Suppressor macrophage (primary cell): ENCODE results near the gene HMGXB4.
A peak's percentile ranks its signal among the peaks of the same experiment; 100 is the strongest.
"Not testable (repeated sequence)": the region's sequence is repeated elsewhere in the genome, so short reads cannot be mapped to it uniquely, and the experiment has no call there.

Experiments
- DNase-seq, 4 experiments: peaks; one replicate each; pipeline ENCODE4 v3.0.0-alpha.2; 2020 to 2022
- total RNA-seq, 17 experiments: gene quantifications; one replicate each; lab custom pipeline; 2026; ENCODE audit warnings: mixed read lengths in 6 of 17, inconsistent platforms in 3 of 17; lab: John Stamatoyannopoulos, UW

The HMGXB4 gene, protein sequence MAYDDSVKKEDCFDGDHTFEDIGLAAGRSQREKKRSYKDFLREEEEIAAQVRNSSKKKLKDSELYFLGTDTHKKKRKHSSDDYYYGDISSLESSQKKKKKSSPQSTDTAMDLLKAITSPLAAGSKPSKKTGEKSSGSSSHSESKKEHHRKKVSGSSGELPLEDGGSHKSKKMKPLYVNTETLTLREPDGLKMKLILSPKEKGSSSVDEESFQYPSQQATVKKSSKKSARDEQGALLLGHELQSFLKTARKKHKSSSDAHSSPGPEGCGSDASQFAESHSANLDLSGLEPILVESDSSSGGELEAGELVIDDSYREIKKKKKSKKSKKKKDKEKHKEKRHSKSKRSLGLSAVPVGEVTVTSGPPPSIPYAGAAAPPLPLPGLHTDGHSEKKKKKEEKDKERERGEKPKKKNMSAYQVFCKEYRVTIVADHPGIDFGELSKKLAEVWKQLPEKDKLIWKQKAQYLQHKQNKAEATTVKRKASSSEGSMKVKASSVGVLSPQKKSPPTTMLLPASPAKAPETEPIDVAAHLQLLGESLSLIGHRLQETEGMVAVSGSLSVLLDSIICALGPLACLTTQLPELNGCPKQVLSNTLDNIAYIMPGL
- 18.4 to 32.8 (median 26.5) reads per million in 17 experiments for total RNA-seq

DNA sequence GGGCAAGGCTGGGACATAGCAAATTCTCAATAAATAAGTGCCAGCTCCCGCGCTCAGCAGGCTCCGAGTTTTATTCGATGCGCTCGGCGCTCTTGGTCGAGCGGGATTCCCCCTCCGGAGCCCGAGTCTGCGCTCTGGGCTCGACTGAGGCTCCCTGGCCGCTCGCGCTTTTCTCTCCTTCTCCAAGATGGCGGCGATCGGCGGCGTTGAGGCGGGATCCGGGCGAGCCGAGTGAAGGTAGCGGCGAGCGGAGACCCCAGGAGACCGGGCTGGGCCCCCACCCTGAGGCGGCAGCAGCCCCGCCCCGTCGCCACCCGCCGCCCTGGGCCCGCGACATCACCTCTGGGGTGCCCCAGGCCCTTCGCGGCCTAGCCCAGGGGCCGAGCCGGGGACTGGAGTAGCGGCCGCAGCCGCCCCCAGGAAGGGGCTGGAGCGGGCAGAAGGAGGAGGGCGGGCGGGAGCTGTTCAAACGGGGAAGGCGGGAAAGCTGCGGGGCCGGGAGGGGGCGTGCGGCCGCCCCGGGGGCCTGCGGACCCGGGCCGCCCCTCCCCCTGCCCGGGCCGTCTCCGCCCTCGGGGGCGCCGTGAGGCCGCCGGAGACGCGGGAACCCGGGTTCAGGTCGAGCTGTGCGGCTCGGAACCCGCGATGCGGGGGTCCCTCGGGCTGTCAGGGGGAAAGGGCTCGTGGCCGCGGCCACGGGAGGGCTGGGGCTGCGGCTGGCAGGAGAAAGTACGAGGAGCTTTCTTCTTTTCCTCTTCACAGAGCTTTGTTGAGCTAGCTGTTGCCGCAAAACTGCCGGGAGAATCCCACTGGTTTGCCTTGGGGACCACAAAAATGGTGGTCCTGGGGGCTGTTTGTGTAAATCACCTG, at the start of gene HMGXB4:
Gene HMGXB4 (plus strand): TSS at position 173 of the 870 bp plus-strand sequence. CDS start 4,898 bp downstream, outside the sequence.
- peak; percentile 90 to 95 (median 93) for DNase-seq

DNA sequence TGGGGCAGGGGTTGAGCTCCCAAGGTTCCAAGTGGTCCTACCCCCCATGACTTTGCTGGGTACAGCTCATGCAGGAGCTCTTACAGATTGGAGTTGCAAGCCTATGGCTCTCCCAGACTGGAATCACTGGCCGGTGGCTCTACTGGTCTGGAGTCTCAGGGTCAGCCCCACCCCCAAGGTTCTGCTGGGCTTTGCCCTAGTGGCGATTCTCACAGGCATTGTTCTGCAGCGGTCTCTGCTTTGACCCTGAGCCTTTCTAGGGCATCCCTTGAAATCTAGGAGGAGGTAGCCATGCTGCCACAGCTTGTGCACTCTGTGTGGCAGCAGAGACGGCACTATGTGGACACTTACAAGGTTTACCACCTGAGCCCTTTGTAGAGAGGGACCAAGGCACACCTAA, 49.3 kb upstream of the HMGXB4 start:
- DNase-seq = no peak

DNA sequence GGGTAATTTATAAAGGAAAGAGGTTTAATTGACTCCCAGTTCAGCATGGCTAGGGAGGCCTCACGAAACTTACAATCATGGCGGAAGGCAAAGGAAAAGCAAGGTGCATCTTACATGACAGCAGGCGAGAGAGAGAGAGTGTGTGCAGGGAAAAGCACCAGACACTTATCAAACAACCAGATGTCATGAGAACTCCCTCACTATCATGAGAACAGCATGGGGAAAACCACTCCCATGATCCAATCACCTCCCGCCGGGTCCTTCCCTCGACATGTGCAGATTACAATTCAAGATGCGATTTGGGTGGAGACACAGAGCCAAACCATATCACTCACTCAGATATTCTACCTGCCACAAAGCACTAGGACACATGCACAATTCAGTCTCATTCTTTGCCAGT, 48.1 kb upstream of the HMGXB4 start:
- DNase-seq = no peak

DNA sequence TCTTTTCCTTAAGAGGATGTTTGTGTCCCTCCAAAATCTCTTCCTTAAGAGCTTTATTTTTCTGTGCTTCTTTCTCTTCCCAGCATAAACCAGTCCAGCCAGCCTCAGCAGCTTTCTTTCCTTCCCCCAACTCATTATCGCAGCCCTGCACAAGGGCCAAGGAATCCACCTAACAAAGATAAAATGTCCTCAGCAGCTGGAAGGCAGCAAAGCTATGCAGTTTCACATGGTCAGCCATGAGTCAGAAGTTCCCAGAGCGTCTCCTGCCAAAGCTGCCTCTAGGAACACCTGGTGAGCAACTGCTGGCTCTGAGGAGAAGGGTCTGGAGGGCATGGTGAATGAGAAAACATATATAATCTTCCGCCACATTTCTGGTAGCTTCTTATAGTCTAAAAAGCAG, 45.3 kb upstream of the HMGXB4 start:
- DNase-seq = no peak

DNA sequence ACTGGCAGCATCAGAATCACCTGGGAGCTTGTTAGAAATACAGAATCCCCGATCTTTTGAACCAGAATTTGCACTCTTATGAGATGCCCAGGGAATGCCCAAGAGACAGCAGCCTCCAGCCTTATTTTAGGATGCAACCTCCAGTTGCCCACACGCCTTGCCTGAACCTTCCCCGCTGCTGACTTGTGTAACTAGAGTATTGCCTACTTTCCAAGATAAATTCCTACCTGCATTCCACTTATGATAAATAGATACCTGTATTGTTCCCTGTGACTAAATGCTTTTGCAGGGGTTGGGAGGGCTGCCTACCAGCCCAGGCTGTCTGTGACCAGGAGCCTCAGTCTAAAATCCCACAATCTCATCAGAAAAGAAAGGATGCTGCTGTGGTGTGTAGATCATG, 44.3 kb upstream of the HMGXB4 start:
- no peak for DNase-seq

DNA sequence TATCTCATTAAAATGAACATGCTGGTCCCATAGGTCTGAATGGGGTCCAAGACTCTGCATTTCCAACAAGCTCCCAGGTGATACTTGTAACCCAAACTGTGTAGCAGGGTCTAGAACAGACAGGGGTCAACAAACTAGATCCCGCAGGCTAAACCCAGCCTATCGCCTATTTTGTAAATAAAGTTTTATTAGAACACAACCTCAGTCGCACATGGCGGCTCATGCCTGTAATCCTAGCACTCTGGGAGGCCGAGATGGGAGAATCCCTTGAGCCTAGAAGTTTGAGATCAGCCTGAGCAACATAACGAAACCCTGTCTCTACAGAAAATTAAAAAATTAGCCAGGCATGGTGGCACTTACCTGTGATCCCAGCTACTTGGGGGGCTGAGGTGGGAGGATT, 42.3 kb upstream of the HMGXB4 start:
- DNase-seq = no peak

DNA sequence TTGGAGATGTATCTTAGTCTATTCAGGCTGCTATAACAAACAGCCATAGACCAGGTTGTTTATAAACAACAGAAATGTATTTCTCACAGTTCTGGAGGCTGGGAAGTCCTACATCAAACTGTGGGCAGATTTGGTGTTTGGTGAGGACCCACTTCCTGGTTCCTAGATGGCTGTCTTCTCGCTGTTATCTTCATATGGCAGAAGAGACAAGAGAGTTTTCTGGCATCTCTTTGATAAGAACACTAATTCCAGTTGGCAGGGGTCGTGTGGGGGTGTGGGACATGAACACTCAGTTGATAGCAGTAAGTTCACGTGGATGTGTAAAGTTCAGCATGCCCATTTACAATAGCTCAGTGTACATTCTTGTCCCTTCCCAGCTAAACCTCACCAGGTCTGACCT, 41.3 kb upstream of the HMGXB4 start:
- no peak for DNase-seq

DNA sequence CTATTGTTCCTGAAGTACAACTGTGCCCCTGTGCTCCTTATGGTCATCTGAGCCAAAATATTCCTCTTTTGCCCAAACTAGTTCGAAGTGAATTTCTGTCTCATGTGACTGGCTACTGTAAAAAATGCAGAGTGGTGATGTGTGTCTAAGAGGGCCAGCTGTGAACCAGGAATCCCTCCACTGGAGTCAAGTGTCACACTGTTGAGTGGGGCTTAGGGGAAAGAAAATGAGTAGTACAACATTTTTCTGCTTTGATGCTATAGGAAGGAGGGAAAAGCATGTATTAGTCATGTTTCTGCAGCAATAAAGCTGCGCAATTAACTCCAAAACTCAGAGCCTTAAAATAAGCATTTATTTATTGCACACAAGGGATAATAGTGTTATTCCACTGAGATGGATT, 39.8 kb upstream of the HMGXB4 start:
- no peak for DNase-seq

DNA sequence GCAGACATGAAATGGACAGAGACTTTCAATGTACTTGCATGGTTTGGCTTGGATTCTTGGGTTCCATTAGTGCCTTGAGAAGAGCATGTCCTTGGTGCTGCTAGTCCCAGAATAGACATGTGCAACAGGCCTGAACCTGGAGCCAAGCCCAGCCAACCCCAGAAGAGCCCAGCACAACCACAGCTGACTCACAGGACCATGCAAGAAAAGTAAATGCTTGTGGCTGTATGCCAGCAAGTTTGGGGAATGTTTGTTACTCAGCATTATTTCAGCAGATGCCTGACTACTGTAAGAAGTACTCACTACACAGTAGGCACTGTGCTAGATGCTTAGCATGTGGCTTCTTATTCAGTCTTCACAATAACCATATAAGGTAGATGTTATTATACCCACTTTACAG, 39.2 kb upstream of the HMGXB4 start:
- no peak for DNase-seq

DNA sequence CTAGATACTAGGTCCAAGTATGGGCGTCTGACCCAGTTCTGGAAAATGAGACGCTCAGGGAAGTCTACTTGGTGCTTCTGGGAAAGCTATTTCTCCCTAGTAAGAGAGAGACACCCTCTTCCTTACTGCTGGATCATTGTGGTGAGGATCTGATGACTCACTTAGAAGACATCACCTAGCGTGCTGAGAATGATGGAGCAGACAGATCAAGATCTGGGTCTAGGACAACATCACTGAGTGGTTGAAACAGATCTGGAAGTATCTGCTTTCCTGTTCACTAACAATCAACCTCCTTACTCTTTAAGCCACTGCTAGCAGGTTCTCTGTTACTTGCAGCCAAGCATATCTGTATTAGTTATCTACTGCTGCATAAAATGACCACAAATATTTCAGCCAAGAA, 38.3 kb upstream of the HMGXB4 start:
- DNase-seq = no peak

DNA sequence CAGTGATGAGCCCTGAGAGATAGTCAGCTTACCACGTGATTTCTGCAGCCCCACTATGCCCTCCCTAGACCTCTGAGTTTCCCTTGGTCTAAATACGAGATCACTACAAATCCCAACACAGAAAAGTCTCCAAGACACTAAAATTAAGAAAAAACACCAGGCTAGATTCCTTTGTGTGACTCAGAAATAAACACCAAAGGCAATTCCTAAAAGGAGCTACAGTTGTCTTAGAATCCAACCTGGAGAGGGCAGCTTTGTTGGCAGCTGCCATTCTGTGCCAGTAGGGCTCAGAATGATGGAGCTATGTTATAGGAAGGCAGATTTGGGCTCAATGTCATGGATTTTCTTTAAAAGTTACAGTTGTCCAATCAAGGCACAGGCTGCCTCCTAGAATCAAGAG, 37.1 kb upstream of the HMGXB4 start:
- no peak for DNase-seq

DNA sequence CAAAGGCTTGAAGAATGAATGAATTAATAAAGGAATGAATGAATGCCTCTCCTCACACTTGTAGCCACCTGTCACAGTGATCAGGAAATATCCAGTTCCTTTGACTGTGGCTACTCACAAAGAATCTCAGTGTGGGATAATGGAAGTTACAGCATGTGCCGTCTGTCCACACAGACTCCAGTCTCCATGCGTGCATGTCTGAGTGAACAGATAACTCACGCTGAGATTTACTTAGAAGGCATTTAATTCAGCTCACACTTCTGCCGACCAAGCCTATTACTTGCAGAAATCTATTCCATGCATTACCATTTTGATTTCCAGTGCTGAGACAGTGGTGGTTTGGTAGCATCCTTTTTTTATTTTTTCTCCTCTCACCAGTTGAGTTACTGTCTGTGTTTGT, 32.3 kb upstream of the HMGXB4 start:
- DNase-seq = no peak

DNA sequence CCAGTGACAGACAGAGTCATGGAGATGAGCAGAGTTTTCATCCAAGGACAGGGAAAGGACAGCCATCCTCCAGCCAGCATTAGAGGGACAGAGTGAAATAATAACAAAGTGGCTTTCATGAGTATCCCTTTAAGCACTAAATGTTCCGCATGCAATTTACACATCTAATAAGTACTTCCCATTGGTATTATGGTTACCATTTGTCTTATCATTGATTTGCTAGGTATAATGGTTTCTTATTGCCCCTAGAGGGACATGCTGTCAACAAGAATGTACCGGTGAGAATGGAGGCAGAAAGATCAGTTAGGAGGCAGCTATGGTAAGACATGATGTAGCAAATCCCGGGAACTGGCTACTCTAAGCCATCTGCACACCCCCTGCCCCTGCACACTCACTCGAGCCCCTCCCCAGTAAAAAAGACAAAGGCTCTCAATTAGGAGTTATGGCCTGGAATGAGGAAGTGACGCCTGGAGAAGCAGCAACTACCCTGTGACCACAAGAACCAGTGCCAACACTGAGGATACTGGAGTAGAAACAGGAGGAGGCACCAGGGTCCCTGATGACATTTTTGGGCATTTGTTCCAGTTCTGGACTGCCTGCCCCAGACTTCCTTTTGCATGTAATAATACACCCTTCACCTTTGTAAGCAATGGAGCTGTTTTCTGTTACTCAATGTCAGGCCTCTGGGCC, 30.2 kb upstream of the HMGXB4 start:
- DNase-seq = peak; percentile 24 to 49 (median 42)

DNA sequence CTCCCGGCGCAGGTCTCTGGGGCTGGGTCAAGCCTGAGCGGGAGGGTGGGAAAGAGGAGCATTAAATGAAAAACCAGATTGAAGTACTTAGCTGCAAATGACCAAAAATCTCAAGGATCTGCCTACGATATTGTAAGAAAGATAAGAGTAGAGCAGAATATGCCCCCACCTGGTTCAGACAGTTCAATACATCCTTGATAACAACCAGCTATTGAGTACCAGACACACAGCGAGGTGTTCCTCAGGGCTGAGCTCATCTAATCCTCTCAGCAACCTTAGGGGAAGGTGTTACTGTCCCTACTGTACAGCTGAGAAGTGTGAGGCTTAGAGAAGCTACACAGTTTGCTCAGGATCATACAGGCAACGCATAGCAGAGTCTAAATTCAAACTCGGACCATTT, 27.4 kb upstream of the HMGXB4 start:
- no peak for DNase-seq

DNA sequence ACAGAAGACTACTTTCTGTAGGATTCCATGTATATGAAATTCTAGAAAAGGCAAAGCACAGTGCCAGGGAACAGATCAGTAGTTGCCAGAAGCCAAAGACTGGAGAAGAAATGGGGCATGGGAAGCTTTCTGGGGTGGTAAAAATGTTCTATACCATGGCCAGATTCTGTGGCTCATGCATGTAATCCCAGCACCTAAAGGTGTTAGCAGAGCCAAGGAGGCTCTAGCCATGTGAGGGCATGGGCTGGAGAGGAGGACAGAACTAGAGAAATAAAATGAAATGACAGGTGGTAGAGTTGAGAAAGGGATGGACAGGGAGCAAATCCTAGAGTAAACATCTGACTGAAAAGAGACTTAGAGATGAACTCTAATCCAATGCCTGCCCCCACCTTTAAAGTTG, 26.9 kb upstream of the HMGXB4 start:
- no peak for DNase-seq

DNA sequence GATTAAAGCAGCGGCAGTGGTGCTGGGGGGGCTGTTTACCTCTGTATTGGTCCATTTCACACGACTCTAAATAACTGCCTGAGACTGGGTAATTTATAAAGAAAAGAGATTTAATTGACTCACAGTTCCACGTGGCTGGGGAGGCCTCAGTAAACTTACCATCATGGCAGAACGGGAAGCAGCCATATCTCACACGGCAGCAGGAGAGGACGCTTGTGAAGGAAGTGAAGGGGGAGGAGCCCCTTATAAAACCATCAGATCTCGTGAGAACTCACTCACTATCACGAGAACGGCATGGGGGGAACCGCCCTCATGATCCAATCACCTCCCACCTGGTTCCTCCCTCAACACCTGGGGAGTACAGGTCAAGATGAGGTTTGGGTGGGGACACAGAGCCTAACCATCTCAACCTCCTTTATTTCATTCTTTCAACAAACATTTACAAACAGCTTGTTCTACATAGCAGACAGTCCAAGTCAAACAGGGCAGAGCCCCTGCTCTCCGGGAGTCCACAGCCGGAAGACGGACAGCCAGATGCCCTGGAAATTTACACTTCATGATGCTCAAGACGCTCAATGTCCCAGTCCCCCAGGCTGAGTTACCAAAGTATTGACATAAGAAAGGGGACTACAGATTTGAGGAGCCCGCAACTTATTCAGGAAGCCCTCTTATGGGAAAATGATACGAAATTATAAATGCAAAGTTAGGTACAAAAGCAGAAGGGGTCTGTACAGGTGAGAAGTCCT, 26.3 kb upstream of the HMGXB4 start:
- no peak for DNase-seq

DNA sequence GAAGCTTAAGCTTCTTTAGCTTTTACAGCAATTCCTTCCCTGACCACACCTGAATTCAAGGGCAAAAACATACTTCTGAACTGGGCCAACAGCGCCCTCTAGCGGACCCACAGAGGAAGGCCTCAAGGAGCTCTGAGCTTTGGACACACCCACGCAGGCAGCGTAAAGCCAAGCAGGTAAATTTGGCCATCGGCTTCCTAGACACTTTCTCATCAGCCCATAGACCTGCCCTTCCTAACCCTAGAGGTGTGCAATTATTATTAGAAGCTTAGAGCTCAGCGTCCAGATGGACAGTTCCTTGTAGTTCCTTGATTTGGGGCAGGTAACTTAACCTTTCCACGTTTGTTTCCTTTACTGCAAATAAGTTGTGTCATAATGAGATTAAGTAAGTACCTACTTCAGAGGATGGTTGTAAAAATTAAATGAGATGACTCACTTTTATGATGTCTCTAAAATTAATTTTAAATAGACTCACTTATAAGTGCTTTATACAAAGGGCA, 25.7 kb upstream of the HMGXB4 start:
- DNase-seq = peak; percentile 66 to 79 (median 70)

DNA sequence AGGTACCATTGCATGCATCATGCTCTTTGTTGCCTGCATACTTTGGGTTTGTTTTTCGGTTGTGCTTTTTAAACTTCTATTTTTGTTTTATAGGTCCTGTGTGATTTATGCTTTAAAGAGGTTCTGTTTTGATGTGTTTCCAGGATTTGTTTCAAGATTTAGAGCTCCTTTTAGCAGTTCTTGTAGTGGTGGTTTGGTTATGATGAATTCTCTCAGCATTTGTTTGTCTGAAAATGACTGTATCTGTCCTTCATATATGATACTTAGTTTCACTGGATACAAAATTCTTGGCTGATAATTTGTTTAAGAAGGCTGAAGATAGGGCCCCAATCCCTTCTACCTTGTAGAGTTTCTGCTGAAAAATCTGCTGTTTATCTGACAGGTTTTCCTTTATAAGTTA, 18.5 kb upstream of the HMGXB4 start:
- not testable (repeated sequence) for DNase-seq

DNA sequence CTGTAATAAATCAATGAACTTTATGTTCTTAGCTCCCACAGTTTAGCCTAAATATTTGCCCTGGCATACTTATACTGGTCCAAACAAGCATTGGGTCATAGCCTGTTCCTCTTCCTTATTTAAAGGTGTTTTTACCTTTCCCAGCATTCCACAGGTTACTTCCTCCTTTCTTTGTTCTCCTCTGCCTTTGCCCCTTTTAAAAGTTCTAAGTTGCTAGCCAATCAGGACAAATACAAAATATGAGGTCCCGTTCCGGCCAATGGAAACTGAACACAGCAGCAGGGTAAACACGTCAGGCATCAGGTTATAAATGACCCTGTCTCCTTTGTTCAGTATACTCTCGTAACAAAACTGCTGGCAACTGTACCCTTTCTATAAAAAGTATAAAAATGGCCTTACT, 12.8 kb upstream of the HMGXB4 start:
- not testable (repeated sequence) for DNase-seq

DNA sequence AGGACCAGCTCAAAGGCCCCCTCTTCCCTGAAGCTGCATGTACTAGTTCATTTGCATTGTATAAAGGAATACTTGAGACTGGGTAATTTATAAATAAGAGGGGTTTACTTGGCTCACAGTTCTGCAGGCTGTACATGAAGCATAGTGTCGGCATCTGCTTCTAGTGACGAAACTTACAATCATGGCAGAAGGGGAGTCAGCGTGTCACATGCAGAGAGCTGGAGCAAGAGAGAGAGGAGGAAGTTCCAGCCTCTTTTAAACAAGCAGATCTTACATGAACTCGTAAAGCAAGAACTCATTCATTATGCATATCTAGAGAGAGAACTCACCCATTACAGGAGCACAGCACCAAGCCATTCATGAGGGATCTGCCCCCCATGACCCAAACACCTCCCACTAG, 7.1 kb upstream of the HMGXB4 start:
- peak; percentile 12 to 57 (median 51) for DNase-seq

DNA sequence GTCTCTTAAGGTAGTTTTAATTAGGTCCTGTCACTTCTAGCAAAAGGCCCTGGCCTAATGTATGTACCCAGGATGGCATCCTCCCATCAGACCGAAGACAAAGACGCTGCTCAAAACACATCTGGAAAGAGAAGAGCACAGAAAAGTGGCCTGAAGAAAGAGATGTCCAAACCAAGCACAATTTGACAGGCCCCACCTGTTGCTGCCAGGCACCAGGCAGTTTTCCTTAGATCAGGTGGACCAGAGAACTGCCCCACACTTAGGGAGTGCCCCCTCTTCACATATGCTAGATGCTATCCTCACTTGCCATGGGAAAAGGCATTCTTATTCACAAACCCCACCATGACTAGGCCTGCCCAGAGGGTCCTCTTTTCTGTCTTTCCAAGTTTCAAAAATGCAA, 3.3 kb upstream of the HMGXB4 start:
- no peak for DNase-seq

DNA sequence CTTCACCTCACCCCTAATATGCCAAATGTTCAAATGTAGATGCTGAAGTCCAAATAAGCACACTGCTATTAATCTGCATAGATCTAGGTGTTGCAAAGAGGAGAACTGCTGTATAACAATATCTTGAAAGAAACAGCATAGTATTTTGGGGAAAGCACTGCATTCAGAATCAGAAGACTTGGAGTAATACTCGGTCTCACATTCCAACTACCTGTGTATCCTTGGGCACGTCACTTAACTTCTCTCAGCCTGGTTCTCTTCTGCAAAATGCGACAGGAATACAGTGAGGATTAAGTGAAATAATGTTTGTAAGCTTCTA, 332 bp upstream of the HMGXB4 start:
- peak in 1 of 4 experiments; percentile 4 for DNase-seq
